Omental fat pad (tissue), 4 donors: ENCODE measurements around the gene PDE8B. TPM values are rescaled to one million over a fixed set of nuclear protein-coding genes. Genes with fewer than 3 reads are reported as not detected.

ENCODE experiments used
- ATAC-seq: fragments of 150-250 bp; one replicate; pipeline ENCODE4 v1.9.1; 2016; ENCODE audit warnings: mild to moderate bottlenecking, moderate library complexity; ENCODE audit not compliant: low FRiP score
- DNase-seq: peaks from one replicate; pipeline ENCODE4 v3.0.0-alpha.2; 2019; ENCODE audit warnings: low spot score
- total RNA-seq, 4 donors: library from RNA; depleted of rRNA; stranded (reverse); fragments of >200 nt; gene quantifications; one replicate each; pipeline ENCODE4 v1.1.0, GENCODE V29; 2016
- TF ChIP-seq, protein P1 (sequence below), 3 donors: fragments of 450-650 bp; IDR thresholded peaks; one replicate each; pipeline ENCODE4 v1.5.1; 2016 to 2017; ENCODE audit warnings: antibody characterized with exemption in 3 of 3, mild to moderate bottlenecking in 3 of 3, moderate library complexity in 2 of 3

PDE8B gene
- total RNA-seq, 4 donors from 2014 or later = 20.5 to 53.1 (median 36.9) TPM

DNA sequence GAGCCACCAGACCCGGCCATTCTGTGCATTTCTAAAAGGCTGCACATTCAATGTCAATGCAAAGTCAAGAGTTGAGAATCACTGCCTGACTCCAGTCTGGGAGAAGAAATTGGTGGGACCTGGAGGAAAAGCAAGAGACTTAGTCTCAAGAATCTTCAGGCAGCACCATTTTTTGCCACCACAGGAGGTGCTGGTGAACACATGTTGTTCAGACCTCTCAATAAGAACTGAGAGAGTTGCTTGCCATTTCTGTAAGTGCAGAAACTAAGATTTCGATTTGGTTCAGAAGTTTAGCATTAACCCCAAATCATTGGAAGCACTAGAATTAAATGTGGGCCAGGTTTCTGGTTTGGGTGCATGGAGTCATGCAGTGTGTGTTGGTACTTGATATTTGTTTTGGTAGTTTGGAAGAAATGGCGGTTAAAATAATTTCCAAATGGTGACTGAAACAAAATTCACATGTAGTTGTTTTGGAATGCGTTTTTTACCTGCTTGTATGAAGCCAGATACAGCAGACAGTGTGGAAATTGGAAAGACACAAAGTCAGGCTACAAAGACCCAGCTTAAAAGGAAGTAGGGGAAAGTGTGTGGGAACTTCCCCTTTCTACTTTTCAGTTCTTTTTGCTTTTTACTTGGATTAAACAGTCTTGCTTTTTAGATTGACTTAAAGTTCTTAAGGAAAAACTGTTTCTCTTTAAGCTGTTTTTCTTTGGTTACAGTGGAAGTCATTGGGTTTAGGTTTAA lies 20.4 kb downstream of the PDE8B start:
- ATAC-seq = no peak
- TF ChIP-seq, protein P1, sequence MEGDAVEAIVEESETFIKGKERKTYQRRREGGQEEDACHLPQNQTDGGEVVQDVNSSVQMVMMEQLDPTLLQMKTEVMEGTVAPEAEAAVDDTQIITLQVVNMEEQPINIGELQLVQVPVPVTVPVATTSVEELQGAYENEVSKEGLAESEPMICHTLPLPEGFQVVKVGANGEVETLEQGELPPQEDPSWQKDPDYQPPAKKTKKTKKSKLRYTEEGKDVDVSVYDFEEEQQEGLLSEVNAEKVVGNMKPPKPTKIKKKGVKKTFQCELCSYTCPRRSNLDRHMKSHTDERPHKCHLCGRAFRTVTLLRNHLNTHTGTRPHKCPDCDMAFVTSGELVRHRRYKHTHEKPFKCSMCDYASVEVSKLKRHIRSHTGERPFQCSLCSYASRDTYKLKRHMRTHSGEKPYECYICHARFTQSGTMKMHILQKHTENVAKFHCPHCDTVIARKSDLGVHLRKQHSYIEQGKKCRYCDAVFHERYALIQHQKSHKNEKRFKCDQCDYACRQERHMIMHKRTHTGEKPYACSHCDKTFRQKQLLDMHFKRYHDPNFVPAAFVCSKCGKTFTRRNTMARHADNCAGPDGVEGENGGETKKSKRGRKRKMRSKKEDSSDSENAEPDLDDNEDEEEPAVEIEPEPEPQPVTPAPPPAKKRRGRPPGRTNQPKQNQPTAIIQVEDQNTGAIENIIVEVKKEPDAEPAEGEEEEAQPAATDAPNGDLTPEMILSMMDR (IDR thresholded peaks at IDR 0.05) = no peak
- no peak for DNase-seq

DNA sequence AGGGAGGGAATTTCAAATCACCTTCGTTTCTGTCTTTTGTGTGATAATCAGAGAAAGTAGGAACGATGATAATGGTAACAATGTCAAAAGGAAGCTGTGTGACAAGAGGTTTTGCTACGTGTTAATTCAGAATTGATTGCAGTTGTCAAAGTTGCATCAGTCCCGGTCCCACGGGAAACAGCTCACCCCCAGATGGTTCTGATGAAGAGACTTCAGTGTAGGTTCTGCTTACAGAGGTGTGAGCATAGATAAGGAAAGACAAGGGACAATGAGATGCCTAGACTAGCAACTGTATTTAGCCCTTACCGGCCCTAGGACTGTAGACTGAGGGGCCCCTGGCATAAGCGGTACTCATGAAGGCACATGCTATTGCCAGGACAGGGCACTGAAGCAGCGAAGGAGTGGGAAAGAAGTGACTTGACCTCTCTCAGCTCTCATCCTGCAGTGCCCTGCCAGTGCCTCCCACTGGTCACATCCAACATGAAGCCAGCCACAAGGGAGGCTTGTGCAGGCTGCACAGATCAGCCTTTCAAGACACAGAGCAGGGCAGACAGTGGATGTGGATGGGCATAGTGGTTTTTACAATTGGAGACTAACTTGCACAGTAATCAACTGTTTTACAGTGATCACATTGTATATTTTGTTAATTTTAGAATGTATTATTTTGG lies 21.1 kb downstream of the PDE8B start:
- TF ChIP-seq, protein P1 (IDR thresholded peaks at IDR 0.05) = no peak
- ATAC-seq (no peak), DNase-seq (no peak)

DNA sequence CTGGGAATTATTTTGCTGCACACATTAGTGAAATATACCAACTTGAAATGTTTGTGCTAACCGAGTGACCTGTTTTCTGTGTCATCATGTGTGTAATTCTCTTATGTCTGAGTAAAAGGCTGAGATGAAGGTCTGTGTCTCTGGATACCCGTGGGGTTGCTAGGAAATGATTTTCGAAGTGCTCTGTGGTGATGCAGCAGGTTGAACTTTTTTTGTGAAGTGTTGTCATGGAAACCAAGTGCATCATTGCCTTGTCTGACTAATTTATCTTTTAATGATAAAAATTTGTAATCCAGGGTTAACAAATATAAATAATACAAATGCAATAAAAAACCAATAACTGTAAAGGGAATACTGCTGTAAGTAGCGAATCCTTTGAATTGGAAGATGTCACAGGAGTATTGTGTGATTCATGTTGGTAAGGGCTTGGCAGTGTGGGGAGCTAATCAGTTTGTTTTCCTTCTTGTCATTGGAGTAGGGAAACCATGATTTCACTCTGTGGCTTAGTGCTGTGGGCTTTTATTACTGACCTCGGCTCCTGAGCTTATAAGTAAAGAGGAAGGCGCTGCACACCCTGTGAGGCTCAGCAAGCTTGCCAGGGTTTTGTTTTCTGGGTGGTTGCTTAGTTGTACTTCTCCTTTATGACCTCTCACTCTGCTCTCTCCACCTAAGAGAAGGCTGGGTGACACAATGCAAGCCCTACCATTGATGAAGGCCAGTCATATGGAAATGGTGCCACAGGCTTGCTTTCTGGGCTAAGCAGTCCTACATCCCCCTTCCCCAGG lies 22.3 kb downstream of the PDE8B start:
- TF ChIP-seq, protein P1 (IDR thresholded peaks at IDR 0.05) = no peak
- no peak for DNase-seq
- ATAC-seq = no peak

DNA sequence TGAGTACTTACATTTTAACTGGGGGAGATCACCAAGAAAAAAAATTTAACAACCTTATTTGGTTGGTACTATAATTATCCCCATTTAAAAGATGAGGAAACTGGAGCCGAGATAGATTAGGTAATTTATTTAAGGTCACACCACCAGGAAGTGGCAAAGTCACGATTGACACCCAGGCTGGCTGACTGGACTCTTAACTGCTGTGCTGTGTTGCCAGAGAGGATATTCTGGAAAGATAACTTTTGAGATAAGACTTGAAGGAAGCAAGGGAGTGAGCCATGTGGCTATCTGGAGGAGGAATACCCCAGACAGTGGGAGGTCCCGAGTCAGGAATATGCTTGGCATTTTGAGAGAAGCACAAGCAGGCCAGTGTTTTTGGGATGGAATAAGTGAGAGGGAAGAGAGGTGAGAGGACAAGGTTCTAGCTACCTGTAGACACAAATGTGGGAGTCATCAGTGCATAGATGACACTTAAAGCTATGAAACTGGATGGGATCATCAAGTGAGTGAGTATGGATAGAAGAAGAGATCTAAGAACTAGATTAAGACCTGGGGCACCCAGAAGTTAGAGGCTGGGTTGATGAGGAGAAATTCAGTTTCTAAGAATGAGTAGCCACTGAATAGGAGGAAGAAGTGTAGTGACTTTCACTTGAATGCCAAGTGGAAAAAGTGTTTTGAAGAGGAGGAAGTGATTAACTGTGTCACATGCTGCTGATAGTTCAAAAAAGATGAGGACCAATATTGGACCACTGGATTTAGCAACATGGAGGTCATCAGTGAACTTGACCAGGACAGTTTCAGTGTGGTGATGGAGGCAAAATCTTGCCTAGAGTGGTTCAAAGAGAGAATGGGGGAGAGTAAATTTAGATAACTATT lies 25.6 kb downstream of the PDE8B start:
- no peak for DNase-seq
- TF ChIP-seq, protein P1 (IDR thresholded peaks at IDR 0.05) = no peak
- ATAC-seq = no peak

DNA sequence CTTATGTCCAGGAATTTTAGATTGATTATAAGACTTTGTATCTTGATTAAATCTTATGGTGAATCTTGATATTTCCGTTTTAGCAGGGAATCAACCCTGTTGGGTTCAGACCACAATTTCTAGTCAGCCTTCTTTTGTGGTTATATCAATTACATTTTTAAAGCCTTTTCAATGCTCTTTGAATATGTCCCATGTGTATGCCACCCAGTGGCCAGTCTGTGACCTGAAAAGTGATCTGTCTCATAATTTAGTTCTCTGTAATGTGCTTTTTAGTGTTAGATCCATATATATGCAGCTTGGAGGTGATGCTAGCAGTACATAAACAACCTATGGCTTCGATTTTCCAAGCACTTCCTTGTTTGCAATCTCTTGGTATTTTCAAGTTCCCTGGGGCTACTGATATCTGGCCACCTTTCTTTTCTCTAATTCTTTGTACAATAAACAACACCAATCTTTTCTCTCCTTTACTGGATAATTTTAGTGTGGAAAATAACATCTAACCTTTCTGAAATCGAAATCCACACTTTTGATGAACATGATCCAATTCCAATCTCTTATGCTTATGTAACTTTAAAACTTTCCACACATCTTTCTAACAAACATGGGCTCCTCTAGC lies 28.8 kb downstream of the PDE8B start:
- DNase-seq (no peak), ATAC-seq (no peak)
- TF ChIP-seq, protein P1 (IDR thresholded peaks at IDR 0.05) = no peak

DNA sequence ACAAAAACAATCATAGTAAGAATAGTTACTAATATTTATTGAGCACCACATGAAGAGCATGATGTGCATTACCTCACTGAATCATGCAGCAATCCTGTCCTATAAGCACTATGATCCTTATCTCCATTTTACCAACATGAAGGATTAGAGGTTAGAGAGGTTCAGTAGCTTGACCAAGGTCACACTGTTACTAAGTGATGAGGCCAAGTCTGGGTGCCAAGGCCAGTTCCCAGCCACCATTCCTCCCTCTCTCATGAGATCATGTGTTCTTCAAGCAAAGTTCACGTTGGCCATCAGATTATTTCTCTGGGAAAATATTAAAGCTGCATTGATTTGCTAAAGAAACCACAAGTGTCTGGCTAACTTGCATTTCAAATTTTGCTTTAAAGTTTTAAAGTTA lies 31.0 kb downstream of the PDE8B start:
- DNase-seq (no peak), ATAC-seq (no peak)
- TF ChIP-seq, protein P1 (IDR thresholded peaks at IDR 0.05) = no peak
